Measurements from ENCODE around the gene SMURF1.

Gene SMURF1

GRCh38 chr7:99020413-99020715 lies 123.5 kb downstream of the SMURF1 start:
- no peak for TF ChIP-seq CTCF (IDR thresholded peaks at IDR 0.05)

- TF ChIP-seq CTCF (IDR thresholded peaks at IDR 0.05) = no peak
Measured at GRCh38 chr7:99019523-99020412, 124.1 kb downstream of the SMURF1 start.

GRCh38 chr7:99016196-99016595 lies 127.7 kb downstream of the SMURF1 start:
- TF ChIP-seq CTCF (IDR thresholded peaks at IDR 0.05) = no peak

- TF ChIP-seq CTCF (IDR thresholded peaks at IDR 0.05) = no peak
Measured at GRCh38 chr7:99014113-99014985, 129.6 kb downstream of the SMURF1 start.

GRCh38 chr7:99013266-99014112 lies 130.4 kb downstream of the SMURF1 start:
- no peak for TF ChIP-seq CTCF (IDR thresholded peaks at IDR 0.05)

GRCh38 chr7:99012722-99013121 lies 131.2 kb downstream of the SMURF1 start:
- TF ChIP-seq CTCF (IDR thresholded peaks at IDR 0.05) = no peak

All from LNCAP (cell line).